ENCODE data around the gene WTIP. TPM values are rescaled to one million over a fixed set of nuclear protein-coding genes. Genes with fewer than 3 reads are reported as not detected.
A peak's percentile ranks its signal among the peaks of the same experiment; 100 is the strongest.

WTIP gene
- total and polyA plus RNA-seq, 2 donors (not counting 3 experiments of a cell fraction or from before 2014, with no cell fraction given): 22.4 to 25.7 TPM

DNA sequence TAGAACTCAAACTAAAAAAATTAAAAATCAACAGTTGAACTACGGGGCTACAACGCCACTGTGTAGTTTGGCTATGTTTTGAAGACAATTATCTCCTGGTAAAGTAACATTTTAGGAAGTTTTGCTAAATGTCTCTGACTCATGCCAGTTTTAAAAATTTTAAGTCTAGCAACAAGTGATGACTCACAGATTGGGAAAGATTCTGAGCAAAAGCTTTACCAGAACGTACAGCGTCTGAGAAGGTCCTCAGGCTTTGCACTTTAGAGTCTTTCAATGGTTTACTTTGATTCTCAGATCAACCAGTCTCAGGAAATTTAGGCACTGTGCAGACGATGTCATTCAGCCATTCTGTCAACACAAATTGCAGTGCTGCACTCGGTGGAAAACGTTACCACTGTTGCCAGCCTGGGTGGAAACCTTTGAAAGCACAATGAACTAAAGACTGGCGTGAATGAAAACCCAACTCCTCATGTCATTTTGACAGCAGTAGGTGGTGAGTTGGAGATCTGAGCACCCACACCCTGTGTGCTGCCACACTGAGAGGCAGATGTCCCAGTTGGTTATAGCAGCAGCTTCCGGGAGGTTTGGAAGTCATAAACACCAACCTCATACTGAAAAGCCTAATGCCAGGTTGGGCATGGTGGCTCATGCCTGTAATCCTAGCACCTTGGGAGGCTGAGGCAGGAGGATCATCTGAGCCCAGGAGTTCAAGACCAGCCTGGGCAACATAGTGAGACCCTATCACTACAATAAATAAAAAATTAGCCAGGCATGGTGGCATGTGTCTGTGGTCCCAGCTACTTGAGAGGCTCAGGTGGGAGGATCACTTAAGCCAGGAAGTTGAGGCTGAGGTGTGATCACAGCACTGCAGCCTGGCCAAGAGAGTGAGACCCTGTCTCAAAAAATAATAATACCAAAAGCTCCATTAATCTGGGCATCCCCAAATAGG, 6.3 kb upstream of the WTIP start:
- Histone ChIP-seq H3K4me3 (replicated peaks in 1 of 3; ENCODE audit: insufficient read depth in 1 of 3, low read depth in 1 of 3, low read length in 3 of 3) (no peak overlapping the region), H3K4me2 (ENCODE audit: insufficient read depth, low read length) (peak overlapping the region; percentile 8), H3K27me3 (ENCODE audit: control insufficient read depth in 2 of 2, insufficient read depth in 2 of 2, low read length in 2 of 2) (no peaks in the 10 kb centered on the region), H2AFZ (ENCODE audit: low read depth, low read length) (no peak overlapping the region), H3K79me2 (ENCODE audit: control insufficient read depth, insufficient read depth, low read length) (no peaks in the 10 kb centered on the region), H3K36me3 (ENCODE audit: control insufficient read depth in 2 of 2, extremely low read depth in 1 of 2, insufficient read depth in 2 of 2, low read length in 2 of 2) (peaks cover 10 to 12% of the 10 kb centered on the region in 2 experiments), H3K27ac (ENCODE audit: insufficient read depth, low read depth, low read length) (no peak overlapping the region), H3K9ac (replicated peaks; ENCODE audit: extremely low read depth, insufficient read depth, low read length) (no peak overlapping the region), H3K4me1 (ENCODE audit: control insufficient read depth, extremely low read depth, insufficient read depth, low read length) (peaks cover 12% of the 10 kb centered on the region), H4K20me1 (replicated peaks; ENCODE audit: control insufficient read depth, extremely low read depth, insufficient read depth, low read length) (peaks cover 2% of the 10 kb centered on the region), H3K9me1 (replicated peaks; ENCODE audit: control insufficient read depth, extremely low read depth, insufficient read depth, low read length) (no peaks in the 10 kb centered on the region), H3K9me3 (replicated peaks; ENCODE audit: control insufficient read depth, insufficient read depth, low read length) (no peaks in the 10 kb centered on the region)
- dilution Hi-C loops (cut with MboI; ENCODE audit: extremely low pct_ligation_motif_present, low sequenced_read_pairs): no loop called here
- POLR2A ChIA-PET: no interaction called here
- CTCF ChIA-PET: interaction anchor here (0.7 to 2.6 kb wide), 2 partner anchors 25 to 45 kb away, joined by 3 to 6 read pairs; no protein-coding TSS in a partner anchor
- DNase-seq (ENCODE audit: low read depth, low spot score) (peak; percentile 38), FAIRE-seq (peak; percentile 84)
- TSS peak; percentile 3 for BruUV-seq (replicated peaks)
- intact Hi-C loops (cut with micrococcal nuclease): no loop called here
- TF ChIP-seq POLR2AphosphoS5 (IDR thresholded peaks at IDR 0.05; ENCODE audit: insufficient read depth, low read depth, low read length): no peak
- peak; percentile 71 for TF ChIP-seq JUN (IDR thresholded peaks at IDR 0.05; ENCODE audit: borderline replicate concordance, insufficient read depth, insufficient read length, low read depth)
- TF ChIP-seq FOS (IDR thresholded peaks at IDR 0.05; ENCODE audit: borderline replicate concordance, insufficient read depth, low read length): peak; percentile 84

GRCh38 chr19:34475975-34476594, 5.5 kb upstream of the WTIP start:
- no peak overlapping the region for H2AFZ ChIP-seq (ENCODE audit: low read depth, low read length)
- CTCF ChIA-PET: interaction anchor here (2.6 kb wide), 1 partner anchor 24 kb away, joined by 6 read pairs; no protein-coding TSS in a partner anchor
- intact Hi-C loops (cut with micrococcal nuclease): no loop called here

More at GRCh38 chr19:34475975-34476594, 5.5 kb upstream of the WTIP start:
- TF ChIP-seq POLR2A (IDR thresholded peaks at IDR 0.05; ENCODE audit: low read depth, low read length) (no peak), POLR2AphosphoS5 (IDR thresholded peaks at IDR 0.05; ENCODE audit: insufficient read depth, low read depth, low read length) (peak; percentile 13), CTCF (IDR thresholded peaks at IDR 0.05; ENCODE audit: extremely low read depth in 1 of 2, insufficient read depth in 1 of 2, low read depth in 1 of 2, low read length in 2 of 2) (no peak), FOS (IDR thresholded peaks at IDR 0.05; ENCODE audit: borderline replicate concordance, insufficient read depth, low read length) (no peak), GATA2 (IDR thresholded peaks at IDR 0.05; ENCODE audit: insufficient read depth, insufficient read length, low read depth, low read length) (no peak), MYC (IDR thresholded peaks at IDR 0.05; ENCODE audit: low read depth, low read length) (no peak), JUN (IDR thresholded peaks at IDR 0.05; ENCODE audit: borderline replicate concordance, insufficient read depth, insufficient read length, low read depth) (no peak)
- TF ChIP-seq, protein P1, sequence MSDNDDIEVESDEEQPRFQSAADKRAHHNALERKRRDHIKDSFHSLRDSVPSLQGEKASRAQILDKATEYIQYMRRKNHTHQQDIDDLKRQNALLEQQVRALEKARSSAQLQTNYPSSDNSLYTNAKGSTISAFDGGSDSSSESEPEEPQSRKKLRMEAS (IDR thresholded peaks at IDR 0.05; ENCODE audit: insufficient read depth, insufficient read length): no peak
- no peak for DNase-seq (ENCODE audit: low read depth, low spot score)
- Histone ChIP-seq H3K4me1 (ENCODE audit: control insufficient read depth, extremely low read depth, insufficient read depth, low read length) (peaks cover 17% of the 10 kb centered on the region), H3K27ac (ENCODE audit: insufficient read depth, low read depth, low read length) (no peak overlapping the region), H4K20me1 (replicated peaks; ENCODE audit: control insufficient read depth, extremely low read depth, insufficient read depth, low read length) (peaks cover 2% of the 10 kb centered on the region), H3K4me3 (replicated peaks in 1 of 3; ENCODE audit: insufficient read depth in 1 of 3, low read depth in 1 of 3, low read length in 3 of 3) (no peak overlapping the region), H3K9me3 (replicated peaks; ENCODE audit: control insufficient read depth, insufficient read depth, low read length) (no peaks in the 10 kb centered on the region), H3K9me1 (replicated peaks; ENCODE audit: control insufficient read depth, extremely low read depth, insufficient read depth, low read length) (no peaks in the 10 kb centered on the region), H3K4me2 (ENCODE audit: insufficient read depth, low read length) (no peak overlapping the region), H3K36me3 (ENCODE audit: control insufficient read depth in 2 of 2, extremely low read depth in 1 of 2, insufficient read depth in 2 of 2, low read length in 2 of 2) (peaks cover 10 to 12% of the 10 kb centered on the region in 2 experiments), H3K9ac (replicated peaks; ENCODE audit: extremely low read depth, insufficient read depth, low read length) (no peak overlapping the region), H3K27me3 (ENCODE audit: control insufficient read depth in 2 of 2, insufficient read depth in 2 of 2, low read length in 2 of 2) (no peaks in the 10 kb centered on the region), H3K79me2 (ENCODE audit: control insufficient read depth, insufficient read depth, low read length) (no peaks in the 10 kb centered on the region)
- no peak for FAIRE-seq
- dilution Hi-C loops (cut with MboI; ENCODE audit: extremely low pct_ligation_motif_present, low sequenced_read_pairs): no loop called here
- BruUV-seq (replicated peaks): no TSS peak
- POLR2A ChIA-PET: no interaction called here

All from endothelial cell of umbilical vein (primary cell).